HFFc6 (cell line): Measurements from ENCODE around the gene CDH15. TPM values are rescaled to one million over a fixed set of nuclear protein-coding genes. Genes with fewer than 3 reads are reported as not detected.
"Not testable (repeated sequence)": the region's sequence is repeated elsewhere in the genome, so short reads cannot be mapped to it uniquely, and the experiment has no call there.

Experiments used
- DNase-seq: peaks from one replicate; pipeline ENCODE4 v3.0.0-alpha.2; 2018
- H3K27ac Mint-ChIP-seq: 2 replicates; pipeline ENCODE4 v1.8.0; 2020; ENCODE audit warnings: mild to moderate bottlenecking, mixed read lengths
- H3K27me3 Mint-ChIP-seq: 2 replicates; pipeline ENCODE4 v1.8.0; 2021; ENCODE audit warnings: mild to moderate bottlenecking, moderate library complexity, mixed read lengths; ENCODE audit not compliant: insufficient read depth
- H3K36me3 Mint-ChIP-seq: 2 replicates; pipeline ENCODE4 v1.8.0; 2021; ENCODE audit warnings: low read depth, mixed read lengths
- H3K4me1 Mint-ChIP-seq: 2 replicates; pipeline ENCODE4 v1.8.0; 2020; ENCODE audit warnings: low read depth, mixed read lengths
- H3K4me3 Mint-ChIP-seq: 2 replicates; pipeline ENCODE4 v1.8.0; 2020; ENCODE audit warnings: mild to moderate bottlenecking, moderate library complexity, mixed read lengths
- H3K9me3 Mint-ChIP-seq: 2 replicates; pipeline ENCODE4 v1.8.0; 2020; ENCODE audit warnings: mild to moderate bottlenecking, mixed read lengths
- CTCF ChIP-seq: fragments of 200-600 bp; sonication (generic); IDR thresholded peaks from 2 replicates; pipeline ENCODE4 v1.5.0; 2021; ENCODE audit warnings: antibody characterized with exemption, mild to moderate bottlenecking
- total RNA-seq, 6 experiments: library from RNA; stranded (reverse); fragmentation: NEBNext Ultra II Directional; extraction: Animal tissue kit (Norgen Biotek cat#: 25700); gene quantifications; 2 replicates in 1 of 6; 3 replicates in 5 of 6; pipeline ENCODE4 v1.2.3, GENCODE V29; 2021

CDH15 gene
- total RNA-seq, 6 experiments from 2014 or later, result 0.05 to 0.07 TPM; not detected in 4

- Mint-ChIP-seq H3K36me3 (no peaks in the 10 kb centered on the region), H3K4me3 (no peak overlapping the region)
These were observed 10.4 kb upstream of the CDH15 start for GRCh38 chr16:89160977-89161701.

GRCh38 chr16:89161763-89162713 lies 9.5 kb upstream of the CDH15 start:
- peaks cover 11% of the 10 kb centered on the region for H3K27me3 Mint-ChIP-seq
- peaks cover 9% of the 10 kb centered on the region for H3K9me3 Mint-ChIP-seq
- no peak for DNase-seq
- peaks cover 9% of the 10 kb centered on the region for H3K4me1 Mint-ChIP-seq
- H3K4me3 Mint-ChIP-seq, result no peak overlapping the region
- H3K27ac Mint-ChIP-seq, result no peak overlapping the region
- TF ChIP-seq CTCF, result no peak
- no peaks in the 10 kb centered on the region for H3K36me3 Mint-ChIP-seq

More at GRCh38 chr16:89160977-89161701, 10.4 kb upstream of the CDH15 start:
- H3K27me3 Mint-ChIP-seq, result peaks cover 10% of the 10 kb centered on the region
- peaks cover 9% of the 10 kb centered on the region for H3K9me3 Mint-ChIP-seq
- no peak for DNase-seq
- no peak for TF ChIP-seq CTCF
- H3K27ac Mint-ChIP-seq, result no peak overlapping the region
- peaks cover 9% of the 10 kb centered on the region for H3K4me1 Mint-ChIP-seq

GRCh38 chr16:89163297-89163696 lies 8.3 kb upstream of the CDH15 start:
- peaks cover 8% of the 10 kb centered on the region for H3K9me3 Mint-ChIP-seq
- H3K4me3 Mint-ChIP-seq, result no peak overlapping the region
- DNase-seq, result no peak
- no peaks in the 10 kb centered on the region for H3K36me3 Mint-ChIP-seq
- no peak overlapping the region for H3K27ac Mint-ChIP-seq
- no peak for TF ChIP-seq CTCF
- peaks cover 9% of the 10 kb centered on the region for H3K4me1 Mint-ChIP-seq
- H3K27me3 Mint-ChIP-seq, result peaks cover 11% of the 10 kb centered on the region

- Mint-ChIP-seq H3K27me3 (peaks cover 9% of the 10 kb centered on the region), H3K4me1 (peaks cover 9% of the 10 kb centered on the region), H3K9me3 (no peaks in the 10 kb centered on the region; the same call in none of the 2 replicates), H3K4me3 (no peak overlapping the region; the same call in 1 of the 2 replicates), H3K27ac (no peak overlapping the region), H3K36me3 (no peaks in the 10 kb centered on the region)
- no peak for TF ChIP-seq CTCF
- DNase-seq, result no peak
These were observed 7.1 kb upstream of the CDH15 start for GRCh38 chr16:89164436-89164835.

GRCh38 chr16:89164847-89165680 lies 6.5 kb upstream of the CDH15 start:
- H3K4me3 Mint-ChIP-seq, result no peak overlapping the region

GRCh38 chr16:89165681-89165979 lies 5.9 kb upstream of the CDH15 start:
- H3K27ac Mint-ChIP-seq, H3K27me3 Mint-ChIP-seq, H3K4me3 Mint-ChIP-seq, H3K9me3 Mint-ChIP-seq, DNase-seq, H3K36me3 Mint-ChIP-seq: not testable (repeated sequence)
- peaks cover 11% of the 10 kb centered on the region for H3K4me1 Mint-ChIP-seq

More at GRCh38 chr16:89164847-89165680, 6.5 kb upstream of the CDH15 start:
- H3K9me3 Mint-ChIP-seq, result no peaks in the 10 kb centered on the region; the same call in 1 of the 2 replicates
- no peak overlapping the region for H3K27ac Mint-ChIP-seq
- TF ChIP-seq CTCF, result no peak
- peaks cover 6% of the 10 kb centered on the region for H3K27me3 Mint-ChIP-seq
- no peak for DNase-seq
- H3K36me3 Mint-ChIP-seq, result no peaks in the 10 kb centered on the region
- H3K4me1 Mint-ChIP-seq, result peaks cover 9% of the 10 kb centered on the region
